Transverse colon (tissue), 4 donors: ENCODE data around the gene STX10.
"Not testable (repeated sequence)": the region's sequence is repeated elsewhere in the genome, so short reads cannot be mapped to it uniquely, and the experiment has no call there.

Experiments used
- CTCF ChIP-seq, 5 experiments: fragments of 200-600 bp in 3 of 5; fragments of 450-650 bp in 2 of 5; sonication (generic) in 3 of 5; IDR thresholded peaks; 1 replicate in 2 of 5; 2 replicates in 3 of 5; pipeline ENCODE4 v1.5.1; 2016 to 2017; ENCODE audit warnings: antibody characterized with exemption in 5 of 5, inconsistent platforms in 3 of 5, mild to moderate bottlenecking in 2 of 5, moderate library complexity in 1 of 5
- EP300 ChIP-seq: sonication (generic); formaldehyde crosslinking; IDR thresholded peaks from one replicate; pipeline ENCODE4 v1.6.1; 2017; ENCODE audit warnings: antibody characterized with exemption, low read depth
- POLR2A ChIP-seq: fragments of 450-650 bp; IDR thresholded peaks from one replicate; pipeline ENCODE4 v1.6.1; 2016; ENCODE audit warnings: antibody characterized with exemption, mild to moderate bottlenecking, moderate library complexity
- POLR2AphosphoS5 ChIP-seq, 3 donors: sonication (generic); formaldehyde crosslinking; IDR thresholded peaks; one replicate each; pipeline ENCODE4 v1.6.1; 2016; ENCODE audit warnings: antibody characterized with exemption in 3 of 3

GRCh38 chr19:13184926-13185325, 34.8 kb upstream of the STX10 start:
- TF ChIP-seq POLR2A; CTCF (IDR thresholded peaks at IDR 0.05); POLR2AphosphoS5 (IDR thresholded peaks at IDR 0.05); EP300: not testable (repeated sequence)
